GM12878 (cell line): ENCODE measurements around the gene TMEM135. TPM values are rescaled to one million over a fixed set of nuclear protein-coding genes. Genes with fewer than 3 reads are reported as not detected.

Experiments
- ATAC-seq: fragments of 200-7000 bp; cut with Tn5 transposase; 3 replicates; pipeline ENCODE4 v1.9.1; 2020; ENCODE audit warnings: mild to moderate bottlenecking, moderate library complexity
- BruUV-seq: library from RNA; stranded (reverse); fragments of 400-500 nt; replicated peaks from 2 replicates; lab custom pipeline; 2021; lab: Mats Ljungman, UMichigan
- CTCF ChIA-PET: fragments of 300-600 bp; sonication (Branson Sonifier 250); formaldehyde crosslinking; extraction: SDS; loops from one replicate; lab custom pipeline; 2021; ENCODE audit warnings: inconsistent platforms; lab: Yijun Ruan, JAX
- POLR2A ChIA-PET: fragments of 350-600 bp; formaldehyde crosslinking; extraction: SDS; loops from one replicate; lab custom pipeline; 2021; ENCODE audit warnings: inconsistent platforms; lab: Charles Lee
- RAD21 ChIA-PET: fragments of 300-600 bp; sonication (Branson Sonifier 250); formaldehyde crosslinking; loops from one replicate; lab custom pipeline; 2023; ENCODE audit warnings: antibody characterized with exemption; ENCODE audit not compliant: unreplicated experiment; lab: Charles Lee
- SMC1A ChIA-PET: fragments of 300-600 bp; sonication (Branson Sonifier 250); formaldehyde crosslinking; loops from one replicate; lab custom pipeline; 2023; ENCODE audit not compliant: unreplicated experiment, uncharacterized antibody; lab: Charles Lee
- DNase-seq: peaks from one replicate; pipeline ENCODE4 v3.0.0-alpha.2; 2011; ENCODE audit warnings: low read depth, low spot score
- FAIRE-seq: peaks from 3 replicates; lab custom pipeline; 2011; peaks lifted over from hg19 to GRCh38; lab: Jason Lieb, UNC
- H2AFZ ChIP-seq: 2 replicates; pipeline ENCODE4 v1.6.0; 2011; ENCODE audit warnings: low read depth, low read length, control low read depth; ENCODE audit not compliant: control insufficient read depth
- H3K27ac ChIP-seq: 2 replicates; pipeline ENCODE4 v1.5.1; 2011; ENCODE audit warnings: control low read depth; ENCODE audit not compliant: control insufficient read depth, insufficient read depth
- H3K27me3 ChIP-seq, 2 experiments: replicated peaks in 1 of 2; 2 replicates each; pipeline versions ENCODE4 v1.6.0 to v1.6.1; 2011; ENCODE audit warnings: low read length in 1 of 2; ENCODE audit not compliant: control insufficient read depth in 2 of 2, insufficient read depth in 2 of 2
- H3K36me3 ChIP-seq, 2 experiments: 2 replicates each; pipeline ENCODE4 v1.5.1; 2011; ENCODE audit warnings: low read length in 1 of 2; ENCODE audit not compliant: control insufficient read depth in 2 of 2, insufficient read depth in 2 of 2
- H3K4me1 ChIP-seq: 2 replicates; pipeline ENCODE4 v1.6.1; 2011; ENCODE audit warnings: mild to moderate bottlenecking, low read length, moderate library complexity, mixed read lengths; ENCODE audit not compliant: control insufficient read depth, insufficient read depth
- H3K4me2 ChIP-seq: 2 replicates; pipeline ENCODE4 v1.6.0; 2011; ENCODE audit warnings: control low read depth; ENCODE audit not compliant: control insufficient read depth, insufficient read depth
- H3K4me3 ChIP-seq: fragments of 200-600 bp; sonication (generic); 2 replicates; pipeline ENCODE4 v1.5.1; 2016
- H3K79me2 ChIP-seq: 2 replicates; pipeline ENCODE4 v1.6.0; 2011; ENCODE audit warnings: low read length; ENCODE audit not compliant: control insufficient read depth, insufficient read depth
- H3K9ac ChIP-seq: 2 replicates; pipeline ENCODE4 v1.8.0; 2011; ENCODE audit warnings: low read length, control low read depth, mixed read lengths; ENCODE audit not compliant: control insufficient read depth, insufficient read depth
- H3K9me3 ChIP-seq: replicated peaks from 3 replicates; pipeline ENCODE4 v1.5.1; 2011; ENCODE audit warnings: mild to moderate bottlenecking, low read length; ENCODE audit not compliant: control insufficient read depth, insufficient read depth
- H4K20me1 ChIP-seq: 2 replicates; pipeline ENCODE4 v1.6.0; 2011; ENCODE audit not compliant: control insufficient read depth, insufficient read depth
- BACH1 ChIP-seq: fragments of 450-650 bp; IDR thresholded peaks from 2 replicates; pipeline ENCODE4 v1.6.1; 2017; ENCODE audit warnings: mild to moderate bottlenecking, borderline replicate concordance
- CBFB ChIP-seq: IDR thresholded peaks from 2 replicates; pipeline ENCODE4 v1.6.1; 2016; ENCODE audit warnings: antibody characterized with exemption, low read depth
- CHD1 ChIP-seq: IDR thresholded peaks from 2 replicates; pipeline ENCODE4 v1.6.1; 2012; ENCODE audit warnings: low read depth, low read length, improper control_type of control experiment
- DPF2 ChIP-seq: fragments of 450-650 bp; IDR thresholded peaks from 2 replicates; pipeline ENCODE4 v1.6.1; 2017; ENCODE audit warnings: mild to moderate bottlenecking
- EP300 ChIP-seq, 2 experiments: fragments of 150-350 bp in 1 of 2; IDR thresholded peaks; 2 replicates each; pipeline ENCODE4 v1.6.1; 2011 to 2012; ENCODE audit warnings: low read depth in 2 of 2, low read length in 2 of 2, borderline replicate concordance in 1 of 2, improper control_type of control experiment in 1 of 2, inconsistent platforms in 1 of 2; ENCODE audit not compliant: control insufficient read depth in 1 of 2
- MXI1 ChIP-seq: fragments of 150-350 bp; IDR thresholded peaks from 2 replicates; pipeline ENCODE4 v1.6.1; 2011; ENCODE audit warnings: low read depth, mild to moderate bottlenecking, inconsistent platforms, low read length, improper control_type of control experiment
- MYC ChIP-seq: IDR thresholded peaks from 2 replicates; pipeline ENCODE4 v1.6.1; 2011; ENCODE audit warnings: mild to moderate bottlenecking, low read length, moderate library complexity, inconsistent platforms; ENCODE audit not compliant: insufficient read depth, insufficient replicate concordance, insufficient read length, severe bottlenecking
- NR2C1 ChIP-seq: fragments of 450-650 bp; IDR thresholded peaks from 2 replicates; pipeline ENCODE4 v1.6.1; 2017; ENCODE audit warnings: antibody characterized with exemption, mild to moderate bottlenecking, moderate library complexity
- POU2F2 ChIP-seq: IDR thresholded peaks from 3 replicates; pipeline ENCODE4 v1.6.1; 2011; ENCODE audit warnings: low read depth, mild to moderate bottlenecking, low read length, borderline replicate concordance
- RB1 ChIP-seq: fragments of 450-650 bp; formaldehyde crosslinking; IDR thresholded peaks from 2 replicates; pipeline ENCODE4 v1.6.1; 2017; ENCODE audit warnings: mild to moderate bottlenecking, borderline replicate concordance
- WGBS: methylation state at CpG from one replicate; pipeline ENCODE4 v1.1.6; 2016; ENCODE audit warnings: low lambda C conversion rate; ENCODE audit not compliant: insufficient replicate concordance, insufficient coverage; ENCODE audit errors: missing lambda C conversion rate; 5-methylcytosine and 5-hydroxymethylcytosine counted together
- in situ Hi-C: fragments of 300-500 bp; cut with MboI; formaldehyde crosslinking; loops from 9 replicates; pipeline ENCODE4 v1.14.3; 2018; ENCODE audit warnings: mixed read lengths
- intact Hi-C: fragments of 100-400 bp; cut with micrococcal nuclease; formaldehyde crosslinking; loops from one replicate; pipeline ENCODE4 v1.14.2; 2022; ENCODE audit not compliant: unreplicated experiment
- polyA plus RNA-seq, 11 experiments: library from polyadenylated mRNA; depleted of rRNA in 4 of 11; unstranded in 6 of 11; stranded (reverse) in 5 of 11; fragments of >200 nt; fragmentation: Nextera tagmentation in 4 of 11; fragmentation: Illumina TruSeq in 1 of 11; extraction: Ambion mirVana in 4 of 11; extraction: Trizol in 1 of 11; gene quantifications; 1 replicate in 1 of 11; 2 replicates in 10 of 11; pipeline versions ENCODE4 v1.2.1 to v1.2.3, GENCODE V29; 2011 to 2016; ENCODE audit warnings: inconsistent platforms in 2 of 11, missing spikeins in 2 of 11, low read depth in 1 of 11
- total RNA-seq, 4 experiments: library from RNA; depleted of rRNA in 3 of 4; stranded (reverse); fragments of >200 nt in 3 of 4; fragmentation: Illumina TruSeq in 1 of 4; extraction: Trizol in 1 of 4; gene quantifications; 2 replicates each; pipeline versions ENCODE4 v1.2.1 to v1.2.3, GENCODE V29; 2013 to 2021
- TF ChIP-seq, protein P1 (sequence below): fragments of 450-650 bp; IDR thresholded peaks from 2 replicates; pipeline ENCODE4 v1.6.1; 2016; ENCODE audit warnings: mild to moderate bottlenecking

TMEM135 gene
- total and polyA plus RNA-seq, 10 of the 15 experiments (the other 5 are each of a cell fraction or from before 2014, with no cell fraction given), result 7.2 to 117 (median 12.9) TPM

DNA sequence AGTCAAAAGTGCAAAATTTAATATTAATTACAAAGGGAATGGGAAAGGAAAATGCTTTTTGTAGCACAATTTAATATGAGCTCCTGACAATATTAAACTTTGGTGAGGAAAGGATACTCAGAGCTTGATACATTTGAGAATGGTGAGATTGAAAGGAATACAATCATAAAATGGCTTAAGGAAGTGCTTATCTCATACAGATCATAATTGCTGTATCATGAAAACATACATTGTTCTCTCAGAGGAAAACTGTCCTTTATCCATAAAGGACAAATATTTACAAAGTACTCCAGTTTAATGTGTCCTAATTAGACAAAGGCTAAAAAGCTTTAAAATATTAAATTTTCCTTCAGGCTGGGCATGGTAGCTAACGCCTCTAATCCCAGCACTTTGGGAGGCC is 260.4 kb downstream of the TMEM135 start:
- TF ChIP-seq POU2F2, result no peak
- TF ChIP-seq, protein P1, sequence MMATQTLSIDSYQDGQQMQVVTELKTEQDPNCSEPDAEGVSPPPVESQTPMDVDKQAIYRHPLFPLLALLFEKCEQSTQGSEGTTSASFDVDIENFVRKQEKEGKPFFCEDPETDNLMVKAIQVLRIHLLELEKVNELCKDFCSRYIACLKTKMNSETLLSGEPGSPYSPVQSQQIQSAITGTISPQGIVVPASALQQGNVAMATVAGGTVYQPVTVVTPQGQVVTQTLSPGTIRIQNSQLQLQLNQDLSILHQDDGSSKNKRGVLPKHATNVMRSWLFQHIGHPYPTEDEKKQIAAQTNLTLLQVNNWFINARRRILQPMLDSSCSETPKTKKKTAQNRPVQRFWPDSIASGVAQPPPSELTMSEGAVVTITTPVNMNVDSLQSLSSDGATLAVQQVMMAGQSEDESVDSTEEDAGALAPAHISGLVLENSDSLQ, result no peak
- TF ChIP-seq RB1, result no peak
- TF ChIP-seq DPF2, result no peak
- TF ChIP-seq MYC, result no peak
- no peak for TF ChIP-seq CBFB
- no peak for TF ChIP-seq NR2C1
- no peak for TF ChIP-seq BACH1
- TF ChIP-seq CHD1, result no peak
- no peak for TF ChIP-seq EP300 (IDR thresholded peaks at IDR 0.05; ENCODE audit: borderline replicate concordance in 1 of 2, control insufficient read depth in 1 of 2, low read depth in 2 of 2, low read length in 2 of 2)
- no peak for TF ChIP-seq MXI1
- H3K4me2 ChIP-seq, result no peak overlapping the region
- no peaks in the 10 kb centered on the region for H3K79me2 ChIP-seq
- ChIA-PET SMC1A (no interaction called here), RAD21 (no interaction called here), POLR2A (no interaction called here), CTCF (no interaction called here)
- BruUV-seq, result no TSS peak
- 100% methylated on average over 1 of the region's 1 CpG for WGBS
- H3K9ac ChIP-seq, result no peak overlapping the region
- no peak overlapping the region for H2AFZ ChIP-seq
- H3K4me1 ChIP-seq, result no peaks in the 10 kb centered on the region
- no peaks in the 10 kb centered on the region for H3K36me3 ChIP-seq
- H3K27me3 ChIP-seq, result no peaks in the 10 kb centered on the region
- no peaks in the 10 kb centered on the region for H3K9me3 ChIP-seq
- H3K4me3 ChIP-seq, result no peak overlapping the region
- DNase-seq (no peak), ATAC-seq (no peak), FAIRE-seq (no peak)
- H3K27ac ChIP-seq, result no peak overlapping the region
- no peaks in the 10 kb centered on the region for H4K20me1 ChIP-seq
- intact Hi-C loops, result no loop called here
- in situ Hi-C loops, result no loop called here
